Adrenal gland (tissue), 5 donors: ENCODE results near the gene COL4A1.

Source experiments
- POLR2A ChIP-seq, 2 donors: fragments of 450-650 bp; IDR thresholded peaks; one replicate each; pipeline ENCODE4 v1.6.1; 2017; ENCODE audit warnings: antibody characterized with exemption in 2 of 2, mild to moderate bottlenecking in 2 of 2, moderate library complexity in 1 of 2
- TF ChIP-seq, protein P1 (sequence below), 6 experiments: fragments of 450-650 bp in 4 of 6; fragments of 200-600 bp in 2 of 6; sonication (generic) in 1 of 6; IDR thresholded peaks; 1 replicate in 5 of 6; 2 replicates in 1 of 6; pipeline versions ENCODE4 v1.5.1 to v1.8.0; 2016 to 2021; ENCODE audit warnings: antibody characterized with exemption in 6 of 6, mild to moderate bottlenecking in 2 of 6, moderate library complexity in 1 of 6
- donor health status: DM: no; HTN: no; CAD: no.

GRCh38 chr13:110186231-110186855 lies 120.6 kb downstream of the COL4A1 start:
- TF ChIP-seq, protein P1, sequence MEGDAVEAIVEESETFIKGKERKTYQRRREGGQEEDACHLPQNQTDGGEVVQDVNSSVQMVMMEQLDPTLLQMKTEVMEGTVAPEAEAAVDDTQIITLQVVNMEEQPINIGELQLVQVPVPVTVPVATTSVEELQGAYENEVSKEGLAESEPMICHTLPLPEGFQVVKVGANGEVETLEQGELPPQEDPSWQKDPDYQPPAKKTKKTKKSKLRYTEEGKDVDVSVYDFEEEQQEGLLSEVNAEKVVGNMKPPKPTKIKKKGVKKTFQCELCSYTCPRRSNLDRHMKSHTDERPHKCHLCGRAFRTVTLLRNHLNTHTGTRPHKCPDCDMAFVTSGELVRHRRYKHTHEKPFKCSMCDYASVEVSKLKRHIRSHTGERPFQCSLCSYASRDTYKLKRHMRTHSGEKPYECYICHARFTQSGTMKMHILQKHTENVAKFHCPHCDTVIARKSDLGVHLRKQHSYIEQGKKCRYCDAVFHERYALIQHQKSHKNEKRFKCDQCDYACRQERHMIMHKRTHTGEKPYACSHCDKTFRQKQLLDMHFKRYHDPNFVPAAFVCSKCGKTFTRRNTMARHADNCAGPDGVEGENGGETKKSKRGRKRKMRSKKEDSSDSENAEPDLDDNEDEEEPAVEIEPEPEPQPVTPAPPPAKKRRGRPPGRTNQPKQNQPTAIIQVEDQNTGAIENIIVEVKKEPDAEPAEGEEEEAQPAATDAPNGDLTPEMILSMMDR (IDR thresholded peaks at IDR 0.05) = no peak
- no peak for TF ChIP-seq POLR2A (IDR thresholded peaks at IDR 0.05)
